Cortex of kidney (tissue), 1 donor: ENCODE data around the gene CDC37L1.
"Not testable (repeated sequence)": the region's sequence is repeated elsewhere in the genome, so short reads cannot be mapped to it uniquely, and the experiment has no call there.

Source experiments
- DNase-seq: peaks from one replicate; lab custom pipeline; 2025; lab: John Stamatoyannopoulos, UW

Gene CDC37L1

GRCh38 chr9:4679268-4680172, at the start of gene CDC37L1:
CDC37L1 (plus strand) TSS chr9:4679569; CDS start chr9:4679768, 199 bp downstream.
- peak; percentile 32 for DNase-seq

DNA sequence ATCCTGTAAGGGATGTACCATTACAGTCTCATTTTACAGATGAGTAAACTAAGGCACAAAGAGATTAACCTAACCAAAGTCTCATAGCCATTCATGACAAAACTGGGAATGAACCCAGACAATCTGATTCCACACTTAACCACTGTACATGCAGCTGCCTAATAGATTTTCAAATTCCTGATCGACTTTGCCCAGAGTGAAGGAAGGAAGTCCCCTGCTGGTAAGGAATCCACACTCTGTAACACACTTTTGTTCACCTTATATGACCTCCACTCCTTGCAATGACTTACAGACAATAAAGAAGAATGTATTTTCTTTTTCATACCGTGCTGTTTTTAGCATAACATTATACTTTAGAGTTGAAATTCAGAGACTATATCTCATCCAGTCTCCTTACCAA, 48.5 kb upstream of the CDC37L1 start:
- DNase-seq, result no peak

DNA sequence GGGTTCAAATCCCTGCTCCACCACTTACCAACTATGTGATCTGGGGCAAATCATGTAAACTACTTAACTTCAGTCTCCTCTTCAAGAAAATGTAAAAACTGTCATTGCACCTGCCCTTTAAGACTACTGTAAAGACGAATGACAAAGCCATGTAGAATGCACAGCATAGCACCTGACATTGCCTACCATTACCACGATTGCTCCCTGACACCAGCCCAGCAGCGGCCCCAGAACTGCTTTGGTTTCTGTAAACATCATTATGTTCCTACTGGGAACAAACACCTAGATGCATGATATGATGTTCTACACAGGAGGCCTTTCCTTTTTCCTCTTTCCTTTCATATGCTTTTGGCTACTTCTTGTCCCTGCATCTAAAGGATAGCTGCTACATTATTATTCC, 40.4 kb upstream of the CDC37L1 start:
- no peak for DNase-seq

GRCh38 chr9:4639420-4639819, 39.9 kb upstream of the CDC37L1 start:
- DNase-seq, result no peak

DNA sequence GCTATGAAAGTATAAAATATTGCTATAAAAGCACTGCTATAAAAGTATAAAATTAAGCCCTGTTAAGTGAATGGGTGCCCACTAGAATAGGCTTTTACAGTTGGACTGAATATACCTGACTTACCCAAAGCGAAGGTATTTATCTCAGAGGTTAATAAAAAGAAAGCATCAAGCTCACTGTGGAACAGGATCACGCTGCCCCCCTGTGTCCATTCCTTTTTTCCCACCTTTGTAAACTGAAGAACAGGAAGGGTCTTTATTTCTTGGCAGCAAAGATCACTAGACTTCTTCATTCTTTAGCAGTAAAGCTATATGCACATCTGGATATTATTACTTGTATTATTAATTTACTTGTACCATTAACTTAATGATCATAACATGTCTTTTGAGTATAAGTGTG, 39.3 kb upstream of the CDC37L1 start:
- no peak for DNase-seq

DNA sequence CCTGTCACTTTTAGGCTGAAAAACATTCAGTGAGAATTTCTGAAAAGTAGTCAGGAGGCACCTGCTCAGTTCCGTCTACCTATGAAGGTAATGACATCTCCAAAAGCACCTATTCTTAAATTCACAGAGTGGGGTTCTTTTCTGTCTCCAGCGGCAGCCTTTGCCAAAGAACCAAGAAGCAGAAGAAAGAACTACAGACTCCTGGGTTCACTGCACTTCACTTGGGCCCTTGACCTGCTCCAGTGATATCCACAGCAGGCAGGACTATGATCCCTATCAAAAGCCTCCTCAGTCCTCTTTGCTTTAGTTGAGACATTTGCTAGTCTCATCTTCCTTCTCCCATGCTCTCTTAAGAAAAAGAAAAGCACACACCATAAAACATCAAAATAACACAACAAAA, 37.0 kb upstream of the CDC37L1 start:
- DNase-seq, result no peak

DNA sequence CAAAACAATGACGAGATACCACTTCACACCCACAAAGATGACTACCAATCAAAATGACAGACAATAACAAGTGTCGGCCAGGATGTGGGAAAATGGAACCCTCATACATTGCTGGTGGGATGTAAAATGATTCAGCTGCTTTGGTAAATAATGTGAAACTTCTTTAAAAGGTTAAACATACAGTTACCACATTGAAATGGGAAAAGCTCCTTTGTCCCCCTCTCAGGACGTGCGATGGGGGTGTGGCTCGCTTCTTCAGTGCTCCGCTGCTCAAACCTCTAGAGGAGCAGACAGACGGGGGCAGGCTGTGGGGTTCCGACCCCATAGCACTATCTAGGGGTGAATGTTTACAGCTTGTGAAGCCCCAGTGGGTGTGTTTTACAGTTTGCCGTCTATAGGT, 25.3 kb upstream of the CDC37L1 start:
- no peak for DNase-seq

- DNase-seq, result no peak
Measured at GRCh38 chr9:4654538-4654937, 24.8 kb upstream of the CDC37L1 start.

GRCh38 chr9:4656196-4656595, 23.2 kb upstream of the CDC37L1 start:
- DNase-seq, result not testable (repeated sequence)

DNA sequence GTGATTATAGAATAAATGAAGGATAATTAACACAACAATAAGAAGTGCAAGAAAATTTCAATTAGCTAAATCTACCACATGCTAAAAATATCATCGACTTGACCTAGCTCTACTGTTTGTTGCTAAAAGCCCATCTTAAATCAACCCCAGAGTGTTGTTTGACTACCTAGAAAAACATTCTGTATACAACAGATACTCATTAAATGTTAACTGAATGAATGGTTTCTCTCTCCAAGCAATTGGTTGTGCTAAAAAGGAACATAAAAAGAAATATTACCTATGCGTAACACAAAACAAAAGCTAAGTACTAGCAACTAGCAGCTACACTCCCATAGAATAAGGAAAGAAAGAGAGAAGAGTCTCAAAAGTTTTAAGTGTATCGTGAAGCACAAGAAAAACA, 22.7 kb upstream of the CDC37L1 start:
- DNase-seq, result no peak

DNA sequence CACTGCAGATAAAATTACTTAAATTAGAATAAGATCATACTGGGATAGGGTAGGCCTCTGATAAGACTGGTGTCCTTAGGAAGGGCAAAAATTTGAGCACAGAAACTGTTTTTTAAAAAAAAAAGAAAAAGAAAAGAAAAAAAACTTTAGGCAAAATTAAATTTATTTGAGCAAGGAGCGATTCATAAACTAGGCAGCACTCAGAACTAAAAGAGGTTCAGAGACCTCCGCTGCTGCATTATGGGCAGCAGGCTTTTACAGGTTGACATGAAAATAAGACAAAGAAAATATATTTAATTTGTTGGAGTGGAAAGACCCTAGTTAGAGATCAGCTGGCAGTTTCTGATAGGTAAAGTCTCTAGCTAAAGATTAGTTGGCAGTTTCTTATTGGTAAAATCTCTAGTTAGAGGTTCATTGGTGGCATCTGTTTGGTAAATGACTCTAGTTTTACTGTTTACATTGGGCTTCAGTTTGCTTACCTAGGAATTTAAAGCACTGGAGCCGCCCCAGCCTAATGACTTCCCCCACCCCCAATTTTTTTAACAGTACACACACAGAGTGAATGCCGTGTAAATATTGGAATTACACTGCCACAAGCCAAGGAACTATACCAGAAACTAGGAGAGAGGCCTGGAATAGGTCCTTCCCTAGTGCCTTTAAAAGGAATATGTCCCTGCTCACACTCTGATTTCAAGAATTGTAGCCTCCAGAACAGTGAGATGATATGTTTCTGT, 21.8 kb upstream of the CDC37L1 start:
- DNase-seq, result no peak

DNA sequence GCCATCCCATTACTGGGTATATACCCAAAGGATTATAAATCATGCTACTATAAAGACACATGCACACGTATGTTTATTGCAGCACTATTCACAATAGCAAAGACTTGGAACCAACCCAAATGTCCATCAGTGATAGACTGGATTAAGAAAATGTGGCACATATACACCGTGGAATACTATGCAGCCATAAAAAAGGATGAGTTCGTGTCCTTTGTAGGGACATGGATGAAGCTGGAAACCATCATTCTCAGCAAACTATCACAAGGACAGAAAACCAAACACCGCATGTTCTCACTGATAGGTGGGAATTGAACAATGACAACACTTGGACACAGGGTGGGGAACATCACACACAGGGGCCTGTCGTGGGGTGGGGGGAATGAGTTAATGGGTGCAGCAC, 18.7 kb upstream of the CDC37L1 start:
- DNase-seq, result not testable (repeated sequence)

DNA sequence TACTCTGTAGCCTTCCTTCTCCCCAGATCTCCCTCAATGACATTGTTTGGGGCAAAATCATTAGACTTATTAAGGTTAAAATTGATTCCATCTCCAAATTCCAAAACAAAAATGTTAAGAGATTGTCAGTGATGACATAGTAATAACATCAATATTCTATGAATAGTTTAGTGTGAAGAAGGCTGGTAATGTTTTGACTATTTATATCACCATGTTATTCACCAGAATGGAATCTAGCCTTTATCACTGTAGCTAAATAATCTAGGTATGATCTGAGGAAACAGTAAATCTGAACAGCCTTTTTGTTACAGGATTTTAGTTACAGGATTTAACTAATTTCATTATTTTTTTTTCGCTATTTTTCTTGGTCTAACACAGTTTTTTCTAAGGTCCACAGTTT, 18.2 kb upstream of the CDC37L1 start:
- DNase-seq, result no peak

DNA sequence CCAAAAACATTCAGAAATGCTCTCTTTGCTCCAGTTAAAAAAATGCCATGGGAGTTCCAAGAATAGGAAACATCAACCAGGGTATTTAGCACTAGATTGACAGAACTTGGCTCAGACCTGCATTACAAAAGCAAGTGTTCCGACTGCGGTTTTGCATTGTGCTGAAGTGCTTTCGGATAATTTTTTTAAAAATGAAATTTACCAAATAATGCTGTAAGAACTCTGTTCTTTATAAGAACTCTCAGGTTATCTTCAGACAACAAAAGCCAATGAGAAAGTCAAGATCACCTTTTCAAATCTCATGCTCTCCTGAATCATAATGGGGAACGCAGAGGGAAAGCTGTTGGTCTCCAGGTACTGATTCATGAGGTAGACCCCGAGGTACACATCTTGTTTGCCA, 17.8 kb upstream of the CDC37L1 start:
- no peak for DNase-seq

DNA sequence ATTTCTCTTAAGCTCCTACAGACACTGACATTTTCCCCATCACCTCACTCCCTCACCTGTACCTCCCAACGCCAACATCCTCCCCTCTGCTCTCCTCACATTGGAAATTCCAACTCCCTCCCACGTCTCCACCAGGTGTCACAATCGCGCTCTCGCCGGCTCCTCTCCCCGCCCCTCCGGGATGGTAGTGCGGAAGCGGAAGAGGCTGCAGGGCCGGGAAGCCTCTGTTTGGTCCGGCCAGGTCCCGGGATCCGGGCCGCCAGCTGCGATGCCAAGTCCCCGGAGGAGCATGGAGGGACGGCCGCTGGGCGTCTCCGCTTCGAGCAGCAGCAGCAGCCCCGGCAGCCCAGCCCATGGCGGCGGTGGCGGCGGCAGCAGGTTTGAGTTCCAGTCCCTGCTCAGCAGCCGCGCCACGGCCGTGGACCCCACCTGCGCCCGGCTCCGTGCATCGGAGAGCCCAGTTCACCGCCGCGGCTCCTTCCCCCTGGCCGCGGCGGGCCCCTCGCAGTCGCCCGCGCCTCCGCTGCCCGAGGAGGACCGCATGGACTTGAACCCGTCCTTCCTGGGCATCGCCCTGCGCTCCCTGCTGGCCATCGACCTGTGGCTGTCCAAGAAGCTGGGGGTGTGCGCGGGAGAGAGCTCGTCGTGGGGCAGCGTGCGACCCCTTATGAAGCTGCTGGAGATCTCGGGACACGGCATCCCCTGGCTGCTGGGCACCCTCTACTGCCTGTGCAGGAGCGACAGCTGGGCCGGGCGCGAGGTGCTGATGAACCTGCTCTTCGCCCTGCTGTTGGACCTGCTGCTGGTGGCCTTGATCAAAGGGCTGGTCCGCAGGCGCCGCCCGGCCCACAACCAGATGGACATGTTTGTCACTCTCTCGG, 17.0 kb upstream of the CDC37L1 start, which contains the start of gene PLPP6:
Gene PLPP6 (plus strand): TSS at position 187 of the 881 bp plus-strand sequence. CDS start 82 bp downstream, at position 269.
- peak; percentile 54 for DNase-seq

GRCh38 chr9:4662989-4663792, 16.2 kb upstream of the CDC37L1 start:
- DNase-seq, result no peak

GRCh38 chr9:4663956-4664355, 15.4 kb upstream of the CDC37L1 start:
- DNase-seq, result no peak

DNA sequence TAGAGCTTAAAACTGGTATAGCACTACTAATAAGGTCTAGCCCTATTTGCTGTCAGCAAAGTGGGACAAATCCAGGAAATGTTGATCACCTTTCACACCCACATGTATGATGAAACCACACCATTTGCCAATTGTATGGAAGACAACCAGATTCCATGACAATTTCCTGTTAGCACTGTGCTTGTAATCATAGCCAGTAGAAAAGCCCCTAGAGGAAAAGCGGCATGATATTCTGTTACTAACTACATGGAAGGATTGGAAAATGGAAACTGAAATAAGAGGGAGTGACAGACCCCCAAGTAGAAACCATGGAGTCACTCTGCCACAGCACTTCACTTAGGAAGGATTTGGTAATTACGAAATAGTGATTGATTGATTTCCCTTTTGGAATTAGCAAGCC, 14.0 kb upstream of the CDC37L1 start:
- no peak for DNase-seq

DNA sequence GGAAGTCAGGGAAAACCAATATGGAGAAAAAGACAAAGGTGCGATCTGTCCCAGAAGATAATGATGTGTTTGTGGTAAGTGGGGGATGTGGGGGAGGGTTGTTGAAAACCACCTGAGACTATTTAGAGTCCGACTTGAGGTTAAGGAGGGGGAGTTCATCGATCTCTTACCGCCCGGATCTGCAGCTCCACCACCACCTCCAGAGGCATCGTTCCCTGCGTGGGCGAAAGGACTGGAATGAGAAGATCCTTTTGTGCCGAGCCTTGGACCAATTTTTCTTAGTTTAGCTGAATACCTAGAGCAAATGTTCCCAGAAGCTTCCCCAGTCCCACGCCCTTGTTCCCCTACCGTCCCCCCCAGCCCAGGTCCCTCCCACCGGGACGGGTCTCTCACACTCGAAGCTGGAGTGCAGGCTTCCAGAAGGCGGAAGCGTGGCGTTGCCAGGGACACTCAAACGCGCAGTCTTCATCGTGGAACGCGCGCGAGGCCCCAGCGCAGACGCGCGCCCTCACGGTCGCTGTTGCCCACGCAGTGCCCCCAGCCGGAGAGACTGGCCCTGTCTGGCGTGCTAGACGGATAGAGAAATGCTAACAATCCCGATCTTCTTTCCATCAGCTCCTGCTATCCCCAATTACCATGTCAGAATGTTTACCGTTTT, 13.2 kb upstream of the CDC37L1 start, which contains the start of gene SPATA6L:
Gene SPATA6L (minus strand): TSS at position 439 of the 658 bp plus-strand sequence. CDS start 230 bp downstream, at position 209.
- DNase-seq, result no peak

DNA sequence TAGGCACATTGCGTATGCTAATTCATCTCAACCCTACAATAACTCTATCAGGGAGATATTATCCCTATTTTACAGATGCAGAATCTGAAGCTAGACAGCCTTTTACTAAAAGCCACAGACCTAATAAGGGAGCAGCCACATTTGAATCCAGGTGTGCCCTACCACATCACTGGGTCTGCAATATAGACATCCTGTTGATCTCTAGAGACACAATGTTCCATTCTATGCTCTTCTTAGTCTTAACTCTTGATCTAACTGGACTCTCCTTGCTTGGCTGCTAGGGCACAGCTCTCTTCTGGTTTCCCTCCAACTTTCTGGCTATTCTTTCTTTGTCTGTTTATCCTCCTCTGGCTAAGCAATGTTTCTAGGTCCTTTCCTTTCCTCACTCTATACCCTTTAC, 11.7 kb upstream of the CDC37L1 start:
- DNase-seq, result no peak

DNA sequence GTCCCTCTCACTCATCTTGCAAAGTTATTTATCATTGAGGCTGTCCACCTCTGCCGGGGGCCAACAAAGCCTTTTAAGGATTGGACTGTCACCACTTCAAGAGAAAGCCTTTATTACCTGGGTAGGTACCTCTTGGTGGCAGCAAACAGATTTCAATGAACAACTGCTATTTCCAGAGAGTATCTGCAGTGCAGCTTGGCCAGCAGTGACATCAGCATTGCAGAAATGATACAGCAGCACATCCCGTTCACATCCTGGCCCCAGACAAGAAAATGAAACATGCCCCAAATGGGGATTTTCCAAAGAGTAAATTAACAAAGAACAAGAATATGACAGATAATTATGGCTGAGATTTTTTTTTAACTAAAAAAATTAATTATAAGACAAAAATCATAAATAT, 10.8 kb upstream of the CDC37L1 start:
- DNase-seq, result no peak
